Endometrial microvascular endothelial cells (primary cell): ENCODE measurements around the gene CASP1. TPM values are rescaled to one million over a fixed set of nuclear protein-coding genes. Genes with fewer than 3 reads are reported as not detected.
"Not testable (repeated sequence)": the region's sequence is repeated elsewhere in the genome, so short reads cannot be mapped to it uniquely, and the experiment has no call there.

Experiments
- in situ Hi-C: cut with HindIII; loops from 2 replicates; pipeline ENCODE4 v1.10.0; 2017; ENCODE audit warnings: low sequenced_read_pairs, low pct_unique_long_range_greater_than_20kb; ENCODE audit errors: inconsistent ontology term
- total RNA-seq: library from RNA; depleted of rRNA; stranded (reverse); fragments of >200 nt; gene quantifications from one replicate; pipeline ENCODE4 v1.2.3, GENCODE V29; 2015; ENCODE audit errors: inconsistent ontology term

CASP1 gene
- total RNA-seq, 1 donor from 2014 or later, result 15.9 TPM

DNA sequence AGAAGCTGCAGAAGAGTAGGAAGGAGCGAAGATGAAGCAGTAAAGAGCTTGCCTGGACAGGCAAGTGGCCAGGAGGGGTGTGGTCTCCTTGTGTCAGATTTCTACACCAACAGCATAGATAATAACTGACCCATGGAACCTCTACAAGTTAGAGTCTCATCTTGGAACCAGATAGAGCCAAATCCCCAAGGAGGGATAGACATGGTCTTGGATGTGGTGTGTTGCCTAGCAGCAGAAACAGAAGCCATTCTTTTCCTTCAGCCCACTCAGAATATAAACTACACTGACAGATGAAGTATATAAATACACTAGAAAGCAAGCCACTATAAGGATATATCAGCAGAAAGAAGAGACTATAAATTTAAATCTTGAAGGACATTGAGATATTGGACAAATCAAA, 14.5 kb upstream of the CASP1 start:
- in situ Hi-C loops, result no loop called here

- in situ Hi-C loops, result no loop called here
Measured at GRCh38 chr11:105046898-105047579, 12.1 kb upstream of the CASP1 start.

DNA sequence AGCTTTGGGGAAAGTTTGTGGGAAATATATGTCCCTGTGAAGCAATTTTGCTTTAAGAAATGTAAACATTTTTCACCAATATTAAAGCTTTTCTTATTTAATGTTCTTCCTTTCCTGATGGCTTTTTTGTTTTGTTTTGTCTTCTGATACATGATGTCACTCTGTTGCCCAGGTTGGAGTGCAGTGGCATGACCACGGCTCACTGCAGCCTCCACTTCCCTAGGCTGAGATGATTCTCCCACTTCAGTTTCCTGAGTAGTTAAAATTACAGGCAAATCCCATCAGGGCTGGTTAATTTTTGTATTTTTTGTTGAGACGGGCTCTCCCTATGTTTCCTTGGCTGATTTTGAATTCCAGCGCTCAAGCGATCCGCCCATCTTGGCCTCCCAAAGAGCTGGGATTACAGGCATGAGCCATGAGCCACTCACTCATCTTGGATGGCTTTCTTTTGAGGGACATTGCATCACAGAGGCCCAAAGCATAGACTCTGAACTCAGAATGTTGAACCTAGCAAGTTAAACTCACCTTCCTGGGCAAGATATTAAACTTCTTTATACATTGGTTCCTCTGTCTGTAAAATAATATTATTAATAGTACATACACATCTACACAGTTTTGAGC, 10.8 kb upstream of the CASP1 start:
- in situ Hi-C loops, result no loop called here

GRCh38 chr11:105044557-105045524, 9.9 kb upstream of the CASP1 start, which contains the start of gene CARD16:
TSS of gene CARD16 (minus strand) at chr11:105045335. CDS start at chr11:105045297, 38 bp downstream.
- in situ Hi-C loops, result not testable (repeated sequence)

DNA sequence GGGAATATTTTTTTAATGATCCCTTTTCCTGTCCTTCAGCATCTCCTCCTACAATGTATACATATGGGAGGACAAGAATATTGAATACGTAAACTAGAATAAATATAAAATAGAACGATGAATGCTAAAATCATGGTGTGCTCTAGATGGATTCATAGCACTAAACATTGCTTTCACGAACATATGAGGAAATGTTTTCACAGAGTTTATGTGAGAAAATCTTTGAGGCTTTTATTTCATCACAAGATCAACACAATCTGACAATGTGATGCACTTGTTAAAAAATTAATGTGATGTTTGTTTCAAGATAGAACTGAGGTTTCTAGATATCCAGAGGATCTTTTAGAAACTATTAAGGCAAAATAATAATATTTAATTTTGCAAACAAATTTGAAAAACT, 7.2 kb upstream of the CASP1 start:
- in situ Hi-C loops, result no loop called here

- in situ Hi-C loops, result no loop called here
Measured at GRCh38 chr11:105040703-105041102, 5.8 kb upstream of the CASP1 start.

DNA sequence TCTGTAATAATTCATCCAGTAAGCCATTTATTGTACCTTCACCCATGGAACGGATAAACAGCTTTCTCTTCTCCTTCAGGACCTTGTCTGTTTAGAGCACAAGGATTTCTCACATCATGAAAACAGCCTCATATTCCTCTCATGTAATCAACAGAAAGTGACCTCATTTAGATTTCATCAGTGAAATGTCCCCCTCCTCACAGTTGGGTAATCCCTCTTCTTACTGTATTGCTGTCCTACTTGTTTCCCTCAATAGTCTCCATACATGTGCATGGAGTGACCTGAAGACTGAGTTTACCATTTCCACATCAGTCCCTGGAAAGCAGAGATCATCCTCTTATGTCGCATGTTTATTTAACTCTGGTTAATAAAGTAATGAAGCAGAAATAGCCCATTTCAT, 556 bp downstream of the CASP1 start:
- in situ Hi-C loops, result not testable (repeated sequence)

- in situ Hi-C loops, result no loop called here
Measured at GRCh38 chr11:105033781-105034180, 1.2 kb downstream of the CASP1 start.

DNA sequence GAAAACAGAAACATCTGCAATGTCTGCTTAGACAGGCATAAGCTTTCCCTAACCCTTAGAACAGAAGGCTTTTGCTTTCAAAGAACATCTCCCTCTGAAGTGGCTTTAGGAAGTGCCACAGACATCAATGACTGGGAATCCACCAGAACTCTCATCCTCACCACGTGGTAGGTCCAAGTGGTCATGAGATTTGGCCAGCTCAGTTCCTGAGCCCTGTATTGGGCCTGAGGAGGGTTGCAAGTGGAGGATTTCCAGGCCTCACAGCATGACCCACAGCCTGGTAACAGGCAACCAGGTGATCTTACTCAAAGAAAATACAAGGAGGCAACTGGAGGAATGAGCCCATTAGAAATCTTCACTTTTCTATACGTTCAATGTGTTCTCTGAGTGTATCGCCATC, 1.6 kb downstream of the CASP1 start:
- in situ Hi-C loops, result no loop called here

DNA sequence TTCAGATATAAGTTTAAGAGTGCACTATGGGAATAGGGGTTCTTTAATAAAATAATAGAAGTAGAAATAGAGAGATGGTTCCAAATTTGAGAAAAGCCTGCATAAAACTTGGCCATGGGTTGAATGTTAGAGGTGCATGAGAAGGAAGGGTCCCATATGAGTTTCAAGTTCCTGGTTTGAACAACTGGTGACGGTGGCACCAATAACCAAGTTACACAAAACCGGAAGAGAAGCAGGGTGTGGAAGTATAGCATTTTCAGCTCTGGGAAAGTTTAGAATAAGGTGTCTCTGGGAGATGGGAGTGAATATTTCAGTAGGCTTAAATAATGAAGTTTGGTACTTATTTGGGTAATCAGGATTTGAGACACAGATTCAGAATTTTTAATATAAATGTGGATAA, 2.4 kb downstream of the CASP1 start:
- in situ Hi-C loops, result no loop called here

- in situ Hi-C loops, result no loop called here
Measured at GRCh38 chr11:105027678-105028077, 7.3 kb downstream of the CASP1 start.

GRCh38 chr11:105024394-105024793, 10.6 kb downstream of the CASP1 start:
- in situ Hi-C loops, result no loop called here

GRCh38 chr11:105023003-105023402, 11.9 kb downstream of the CASP1 start, which contains the start of gene CASP5:
TSS of gene CASP5 (minus strand) at chr11:105023168. CDS start at chr11:105023136, 32 bp downstream.
- in situ Hi-C loops, result no loop called here

DNA sequence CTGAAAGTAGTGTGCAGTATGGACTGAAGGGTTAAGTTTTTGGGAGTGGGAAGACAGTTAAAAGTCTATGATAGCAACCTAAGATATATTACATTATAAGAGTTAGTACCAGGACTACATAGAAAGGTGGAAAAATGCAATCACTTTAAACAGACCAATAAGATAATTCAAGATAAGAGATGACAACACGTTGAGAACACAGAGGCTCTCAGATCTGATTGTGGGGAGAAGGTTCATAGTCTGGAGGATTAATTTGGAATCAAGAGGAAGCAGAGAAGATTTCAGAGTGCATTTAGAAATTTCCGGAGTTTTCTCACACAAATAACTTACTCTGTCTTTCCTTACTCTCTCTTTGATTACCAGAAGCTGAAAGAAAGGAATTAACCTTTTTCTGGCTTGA, 12.4 kb downstream of the CASP1 start:
- in situ Hi-C loops, result no loop called here

DNA sequence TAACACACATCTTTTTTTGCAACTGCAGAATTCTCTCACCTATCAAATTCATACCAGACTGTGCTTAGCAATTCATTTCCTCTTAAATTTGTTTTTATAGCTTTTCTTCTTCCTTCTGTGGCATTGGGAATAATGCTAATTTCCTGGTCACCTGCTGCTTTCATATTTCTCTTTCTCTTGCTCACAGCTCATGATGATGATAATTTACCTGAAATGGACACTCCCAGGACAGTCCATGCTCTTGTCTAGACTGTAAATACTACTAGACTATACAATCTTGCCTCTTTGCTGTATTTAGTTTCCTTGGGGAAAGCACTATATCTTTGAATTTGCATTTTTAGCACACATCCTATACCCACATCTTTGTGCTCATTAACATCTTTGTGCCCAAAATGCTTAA, 27.5 kb downstream of the CASP1 start:
- in situ Hi-C loops, result no loop called here

- in situ Hi-C loops, result no loop called here
Measured at GRCh38 chr11:105005451-105005845, 29.5 kb downstream of the CASP1 start.

DNA sequence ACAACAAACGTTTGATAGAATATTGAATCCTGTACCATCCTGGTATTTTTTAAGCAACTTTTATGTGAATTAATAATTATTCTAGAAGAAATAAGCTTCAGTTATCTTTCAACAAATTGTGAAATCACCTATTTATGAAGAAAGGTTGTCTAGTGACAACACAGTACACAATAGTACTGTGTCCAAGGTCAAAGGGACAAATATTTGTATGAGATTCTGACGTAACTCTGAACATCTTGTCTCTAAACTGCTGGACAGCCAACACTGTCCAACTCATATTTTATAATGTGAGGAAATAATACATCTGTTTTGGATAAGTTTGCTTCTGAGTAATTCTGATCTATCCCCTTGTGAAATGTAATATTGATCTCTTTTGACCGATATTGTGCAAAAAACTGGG, 30.9 kb downstream of the CASP1 start:
- in situ Hi-C loops, result no loop called here

- in situ Hi-C loops, result no loop called here
Measured at GRCh38 chr11:105003151-105003550, 31.8 kb downstream of the CASP1 start.

DNA sequence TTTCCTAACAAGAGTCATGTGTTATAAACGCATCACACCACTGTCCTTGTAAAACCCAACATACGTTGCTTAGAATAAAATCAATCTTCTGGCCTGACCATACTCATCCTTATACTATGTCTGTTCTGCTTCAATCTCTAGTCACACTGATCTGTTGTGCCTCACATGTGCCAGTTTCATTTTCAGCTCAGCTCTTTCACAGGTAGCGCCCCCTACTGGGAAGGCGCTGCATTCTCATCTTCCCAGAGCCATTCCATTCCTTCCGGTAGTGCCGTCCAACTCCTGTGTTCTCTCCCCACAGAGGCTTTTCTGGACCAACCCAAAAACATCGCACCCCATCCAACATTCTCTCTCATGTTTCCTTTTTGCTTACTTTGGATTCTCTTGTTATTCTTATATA, 34.1 kb downstream of the CASP1 start:
- in situ Hi-C loops, result no loop called here

DNA sequence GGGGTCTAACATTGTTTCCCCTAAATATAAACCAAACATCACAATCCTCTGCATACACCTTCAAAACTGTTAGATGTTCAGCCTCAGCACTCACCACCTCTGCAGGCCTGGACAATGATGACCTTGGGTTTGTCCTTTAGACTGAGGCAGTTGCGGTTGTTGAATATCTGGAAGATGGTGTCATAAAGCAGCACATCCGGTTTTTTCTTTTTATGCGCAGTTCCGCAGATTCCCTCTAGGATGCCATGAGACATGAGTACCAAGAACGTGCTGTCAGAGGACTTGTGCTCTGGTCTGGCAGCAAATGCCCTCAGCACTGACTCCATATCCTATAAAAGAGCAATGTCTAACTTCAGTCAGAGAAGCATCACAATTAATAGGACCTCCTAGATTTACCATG, 34.8 kb downstream of the CASP1 start:
- in situ Hi-C loops, result no loop called here
